Spleen (tissue), 11 donors: ENCODE measurements around the gene MYO1G. TPM values are rescaled to one million over a fixed set of nuclear protein-coding genes. Genes with fewer than 3 reads are reported as not detected.

Source experiments
- DNase-seq: peaks from one replicate; pipeline ENCODE4 v3.0.0-alpha.2; 2020
- H3K27ac ChIP-seq, 8 donors: fragments of 200-600 bp; sonication (generic) in 7 of 8; 1 replicate in 4 of 8; 2 replicates in 4 of 8; pipeline versions ENCODE4 v1.5.0 to v1.8.0; 2016 to 2021; ENCODE audit warnings: inconsistent platforms in 4 of 8, mild to moderate bottlenecking in 4 of 8, moderate library complexity in 1 of 8
- H3K27me3 ChIP-seq, 7 donors: fragments of 200-600 bp; sonication (generic) in 6 of 7; replicated peaks in 1 of 7; 1 replicate in 4 of 7; 2 replicates in 3 of 7; pipeline versions ENCODE4 v1.5.0 to v1.8.0; 2016 to 2021; ENCODE audit warnings: inconsistent platforms in 3 of 7, mild to moderate bottlenecking in 1 of 7
- H3K36me3 ChIP-seq, 6 donors: fragments of 200-600 bp; sonication (generic) in 5 of 6; 1 replicate in 4 of 6; 2 replicates in 2 of 6; pipeline versions ENCODE4 v1.5.0 to v1.8.0; 2016 to 2021; ENCODE audit warnings: inconsistent platforms in 2 of 6
- H3K4me1 ChIP-seq, 6 donors: fragments of 200-600 bp; sonication (generic) in 5 of 6; 1 replicate in 3 of 6; 2 replicates in 3 of 6; pipeline versions ENCODE4 v1.5.0 to v1.8.0; 2016 to 2021; ENCODE audit warnings: inconsistent platforms in 3 of 6
- H3K4me3 ChIP-seq, 8 donors: fragments of 200-600 bp; sonication (generic) in 7 of 8; 1 replicate in 4 of 8; 2 replicates in 4 of 8; pipeline versions ENCODE4 v1.5.0 to v1.8.0; 2016 to 2021; ENCODE audit warnings: inconsistent platforms in 4 of 8, mild to moderate bottlenecking in 4 of 8, moderate library complexity in 2 of 8
- H3K9me3 ChIP-seq, 8 donors: fragments of 200-600 bp; sonication (generic) in 7 of 8; 1 replicate in 4 of 8; 2 replicates in 4 of 8; pipeline versions ENCODE4 v1.5.0 to v1.8.0; 2016 to 2021; ENCODE audit warnings: inconsistent platforms in 4 of 8
- CTCF ChIP-seq, 11 experiments: fragments of 200-600 bp in 7 of 11; fragments of 450-650 bp in 4 of 11; sonication (generic) in 4 of 11; IDR thresholded peaks in 8 of 11; conservative IDR thresholded peaks in 3 of 11; 1 replicate in 7 of 11; 2 replicates in 4 of 11; pipeline versions ENCODE4 v1.4.0 to v1.8.0; 2016 to 2021; ENCODE audit warnings: antibody characterized with exemption in 11 of 11, inconsistent platforms in 4 of 11, mild to moderate bottlenecking in 1 of 11
- POLR2A ChIP-seq, 3 donors: fragments of 450-650 bp; IDR thresholded peaks; one replicate each; pipeline ENCODE4 v1.5.1; 2017; ENCODE audit warnings: antibody characterized with exemption in 3 of 3, mild to moderate bottlenecking in 1 of 3
- POLR2AphosphoS5 ChIP-seq, 3 donors: sonication (generic); formaldehyde crosslinking; IDR thresholded peaks; one replicate each; pipeline ENCODE4 v1.5.1; 2017; ENCODE audit warnings: antibody characterized with exemption in 3 of 3
- WGBS, 5 donors: extraction: QIAGEN DNeasy Blood & Tissue Kit in 3 of 5; methylation state at CpG; one replicate each; pipeline versions ENCODE4 v1.1.5 to v1.1.7; 2013 to 2018; 5-methylcytosine and 5-hydroxymethylcytosine counted together
- intact Hi-C: fragments of 100-400 bp; cut with DNase I; formaldehyde crosslinking; loops from one replicate; pipeline ENCODE4 v1.15.0; 2023; ENCODE audit warnings: low total_unique reads
- polyA plus RNA-seq, 3 donors: library from polyadenylated mRNA; stranded (reverse); fragments of 200-250 nt; gene quantifications; one replicate each; pipeline ENCODE4 v1.2.1, GENCODE V29; 2013
- total RNA-seq, 7 donors: library from RNA; depleted of rRNA in 3 of 7; stranded (reverse); fragments of >200 nt in 3 of 7; fragmentation: NEBNext Ultra II Directional in 4 of 7; extraction: Animal tissue kit (Norgen Biotek cat#: 25700) in 4 of 7; gene quantifications; one replicate each; pipeline versions ENCODE4 v1.1.0 to v1.2.1, GENCODE V29; 2016 to 2021
- donor health status: healthy with polysubstance abuse.
- donor health status: DM: no; HTN: no; CAD: no; lungs with moderate emphysema.
- donor health status: DM: no; HTN: no; CAD: no.
- donor health status: Bipolar disorder and iron deficiency.
- donor health status: healthy.
- donor health status: DM: no; HTN: no; CAD: no.
- donor health status: DM: yes; HTN: yes; CAD: no.

MYO1G gene
- total and polyA plus RNA-seq, 10 donors = 27.9 to 68.6 (median 59.1) TPM

- DNase-seq = no peak
- Histone ChIP-seq H3K9me3 (no peaks in the 10 kb centered on the region), H3K36me3 (no peaks in the 10 kb centered on the region), H3K27me3 (no peaks in the 10 kb centered on the region), H3K27ac (no peak overlapping the region), H3K4me1 (no peaks in the 10 kb centered on the region), H3K4me3 (no peak overlapping the region)
- intact Hi-C loops = no loop called here
- TF ChIP-seq POLR2AphosphoS5 (IDR thresholded peaks at IDR 0.05) (no peak), POLR2A (IDR thresholded peaks at IDR 0.05) (no peak), CTCF (IDR thresholded peaks at IDR 0.05 in 8 of 11, conservative IDR thresholded peaks at IDR 0.05 in 3 of 11) (no peak)
- WGBS, 5 donors = 79 to 92% (median 85%) methylated on average over 2 of the region's 2 CpGs
These were observed 29.5 kb downstream of the MYO1G start for GRCh38 chr7:44949303-44949702.

GRCh38 chr7:44945479-44945878 lies 33.3 kb downstream of the MYO1G start:
- intact Hi-C loops = no loop called here
- H3K4me3 ChIP-seq = no peak overlapping the region
- H3K27ac ChIP-seq = no peak overlapping the region
- no peak for DNase-seq
- TF ChIP-seq POLR2AphosphoS5 (IDR thresholded peaks at IDR 0.05) (no peak), POLR2A (IDR thresholded peaks at IDR 0.05) (no peak), CTCF (IDR thresholded peaks at IDR 0.05 in 8 of 11, conservative IDR thresholded peaks at IDR 0.05 in 3 of 11) (no peak)
- H3K4me1 ChIP-seq = no peaks in the 10 kb centered on the region
- no peaks in the 10 kb centered on the region for H3K27me3 ChIP-seq
- WGBS, 5 donors = 45 to 82% (median 67%) methylated on average over 1 of the region's 1 CpG
- no peaks in the 10 kb centered on the region for H3K9me3 ChIP-seq
- H3K36me3 ChIP-seq = no peaks in the 10 kb centered on the region

- intact Hi-C loops = no loop called here
- Histone ChIP-seq H3K4me1 (no peaks in the 10 kb centered on the region), H3K27me3 (no peaks in the 10 kb centered on the region), H3K4me3 (no peak overlapping the region), H3K27ac (no peak overlapping the region), H3K36me3 (no peaks in the 10 kb centered on the region), H3K9me3 (no peaks in the 10 kb centered on the region)
- DNase-seq = no peak
- WGBS, 5 donors = 79 to 93% (median 89%) methylated on average over 7 of the region's 7 CpGs
- TF ChIP-seq POLR2AphosphoS5 (IDR thresholded peaks at IDR 0.05) (no peak), CTCF (IDR thresholded peaks at IDR 0.05 in 8 of 11, conservative IDR thresholded peaks at IDR 0.05 in 3 of 11) (no peak), POLR2A (IDR thresholded peaks at IDR 0.05) (no peak)
These were observed 34.0 kb downstream of the MYO1G start for GRCh38 chr7:44944821-44945220.

- no peak for TF ChIP-seq CTCF (IDR thresholded peaks at IDR 0.05 in 8 of 11, conservative IDR thresholded peaks at IDR 0.05 in 3 of 11)
- TF ChIP-seq POLR2AphosphoS5 (IDR thresholded peaks at IDR 0.05) = no peak
- no peak for TF ChIP-seq POLR2A (IDR thresholded peaks at IDR 0.05)
- H3K4me3 ChIP-seq = no peak overlapping the region
- no peak overlapping the region for H3K27ac ChIP-seq
- no peaks in the 10 kb centered on the region for H3K36me3 ChIP-seq
- intact Hi-C loops = no loop called here
- H3K9me3 ChIP-seq = no peaks in the 10 kb centered on the region
- H3K27me3 ChIP-seq = no peaks in the 10 kb centered on the region
- H3K4me1 ChIP-seq = no peaks in the 10 kb centered on the region
- no peak for DNase-seq
These were observed 35.2 kb downstream of the MYO1G start for GRCh38 chr7:44943631-44944030.
